UCSD-AML1 (cell line): ENCODE measurements around the gene ISCA2.

Experiments
- DNase-seq: peaks from one replicate; lab custom pipeline; 2025; ENCODE audit not compliant: unreplicated experiment; lab: John Stamatoyannopoulos, UW

ISCA2 gene

DNA sequence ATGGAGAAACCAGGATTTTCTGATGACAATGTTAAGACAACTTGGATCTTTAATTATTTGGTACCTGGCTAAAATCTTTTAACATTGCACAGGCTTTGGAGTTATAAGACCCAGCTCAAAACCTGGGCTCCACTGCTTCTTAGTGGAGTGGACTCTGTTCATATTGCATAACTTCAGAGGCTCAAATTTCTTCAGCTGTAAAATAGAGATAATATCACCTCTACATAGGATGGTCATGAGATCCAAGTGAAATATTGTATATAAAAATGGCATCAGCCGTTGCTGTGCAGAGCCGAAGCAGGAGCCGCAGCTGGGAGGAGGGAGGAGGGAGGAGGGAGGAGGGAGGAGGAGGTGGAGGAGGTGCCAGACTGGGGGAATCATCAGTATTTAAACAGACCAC lies 11.0 kb upstream of the ISCA2 start:
- no peak for DNase-seq

DNA sequence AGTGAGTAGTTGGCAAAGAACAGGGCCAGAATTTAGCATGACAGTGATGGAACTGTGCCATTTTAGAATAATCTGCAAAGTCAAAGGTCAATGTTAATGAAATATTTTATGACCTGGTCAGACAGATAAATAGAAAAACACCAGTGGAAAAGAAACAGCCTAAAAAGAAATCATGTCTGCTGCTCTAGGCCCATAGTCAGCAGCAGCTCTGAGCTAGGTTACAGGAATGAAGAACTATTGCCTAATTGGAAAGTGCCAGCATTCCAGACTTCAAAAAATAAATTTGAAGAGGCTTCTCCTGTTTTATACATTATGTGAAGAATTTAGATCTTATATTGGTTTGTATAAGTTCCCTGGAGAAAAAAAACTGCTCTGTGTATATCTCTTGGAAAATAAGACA lies 10.2 kb upstream of the ISCA2 start:
- DNase-seq, result no peak

DNA sequence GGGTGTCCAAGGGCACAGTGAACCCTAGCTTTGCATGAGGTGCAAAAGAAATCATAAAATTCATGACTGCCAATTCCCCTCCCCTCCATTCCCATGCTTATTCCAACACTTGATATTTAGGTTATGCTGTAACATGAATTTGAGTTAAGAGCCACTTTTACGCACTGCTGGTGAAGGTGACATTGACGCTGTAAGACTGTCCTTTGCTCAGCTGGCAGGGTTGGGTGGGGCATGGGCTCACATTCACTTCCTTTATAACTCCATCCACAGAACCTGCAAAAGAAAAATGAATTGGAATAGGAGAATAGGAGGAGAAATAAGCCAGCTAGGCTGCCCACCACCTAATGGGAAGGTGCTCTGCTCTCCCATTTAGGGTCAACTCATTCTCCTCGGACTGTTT lies 7.4 kb upstream of the ISCA2 start:
- no peak for DNase-seq

DNA sequence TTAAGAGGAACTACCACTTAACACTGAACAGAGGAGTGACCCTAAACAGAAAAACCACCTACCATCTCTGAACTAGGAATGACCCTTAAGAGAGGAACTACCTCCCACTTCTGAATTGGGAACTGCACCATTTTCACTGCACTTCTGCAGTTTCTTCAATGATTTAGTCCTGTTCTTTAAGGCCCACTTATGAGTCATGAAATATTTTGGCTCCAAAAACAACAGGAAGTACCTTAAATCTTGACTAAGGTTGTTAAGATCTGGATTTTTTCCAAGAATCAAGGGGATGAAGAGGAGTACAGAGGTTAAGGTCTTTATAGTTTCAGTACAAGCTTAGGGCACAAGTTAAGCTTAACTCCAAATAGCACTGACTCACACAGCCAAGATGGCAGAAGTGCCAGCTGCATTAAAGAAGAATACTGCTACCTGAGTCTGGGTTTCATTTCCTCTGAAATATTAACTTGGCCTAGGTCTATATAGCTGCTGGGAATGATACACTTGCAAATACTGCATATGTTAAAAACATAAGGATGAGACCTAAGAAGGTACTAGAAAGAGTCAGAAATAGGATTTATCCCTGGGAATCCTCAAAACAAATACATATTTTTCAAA lies 4.7 kb upstream of the ISCA2 start:
- DNase-seq, result no peak

DNA sequence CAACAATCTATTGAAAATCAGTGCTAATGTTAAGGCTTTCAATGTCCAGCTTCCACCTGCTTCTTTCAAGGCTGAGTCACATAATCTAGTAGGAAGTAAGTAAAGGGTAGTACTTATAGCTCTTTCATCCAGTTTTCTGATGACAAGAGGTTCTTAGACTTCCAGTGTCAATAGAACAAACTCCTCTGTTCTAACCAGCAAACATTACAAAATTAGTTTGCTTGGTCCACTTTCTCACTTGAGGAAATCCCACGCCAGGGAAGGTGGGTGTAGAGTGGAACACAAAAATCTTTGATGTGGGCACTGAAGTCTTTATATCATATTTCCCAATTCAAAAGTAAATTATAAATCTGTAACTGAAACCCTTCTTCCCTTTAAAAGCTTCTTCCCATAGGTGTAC lies 3.1 kb upstream of the ISCA2 start:
- DNase-seq, result no peak

DNA sequence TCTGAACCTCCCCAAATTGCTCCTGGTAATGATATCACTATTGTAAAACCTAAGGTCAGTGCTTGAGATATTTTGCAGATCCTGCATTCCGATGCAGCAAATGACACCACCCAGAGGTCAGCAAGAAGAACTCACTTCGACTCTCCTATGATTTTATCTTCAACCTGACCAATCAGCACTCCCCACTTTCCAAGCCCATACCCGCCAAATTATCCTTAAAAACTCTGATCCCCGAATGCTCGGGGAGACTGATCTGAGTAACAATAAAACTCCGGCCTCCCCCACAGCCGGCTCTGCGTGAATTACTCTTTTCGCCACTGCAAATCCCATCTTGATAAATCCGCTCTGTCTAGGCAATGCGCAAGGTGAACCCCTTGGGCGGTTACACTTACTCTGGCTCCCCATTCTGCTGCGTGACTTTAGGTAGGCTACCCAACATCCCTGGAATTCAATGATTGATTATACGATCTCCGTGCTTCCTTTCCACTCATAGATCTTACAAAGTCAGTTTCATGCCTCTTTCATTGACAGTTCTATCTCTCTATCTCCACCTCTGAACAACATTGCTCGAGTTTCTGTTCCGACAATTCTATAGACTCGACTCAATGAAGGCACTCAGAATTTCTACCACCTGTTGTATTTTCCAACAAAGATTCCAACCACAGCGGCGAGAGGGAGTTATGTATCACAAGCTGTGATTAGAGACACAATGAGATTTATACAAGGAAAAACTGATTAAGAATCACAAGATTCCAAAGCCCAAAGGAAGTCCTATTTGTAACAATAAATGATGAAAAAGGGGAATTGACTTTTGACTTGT lies 1.4 kb upstream of the ISCA2 start:
- DNase-seq, result no peak

DNA sequence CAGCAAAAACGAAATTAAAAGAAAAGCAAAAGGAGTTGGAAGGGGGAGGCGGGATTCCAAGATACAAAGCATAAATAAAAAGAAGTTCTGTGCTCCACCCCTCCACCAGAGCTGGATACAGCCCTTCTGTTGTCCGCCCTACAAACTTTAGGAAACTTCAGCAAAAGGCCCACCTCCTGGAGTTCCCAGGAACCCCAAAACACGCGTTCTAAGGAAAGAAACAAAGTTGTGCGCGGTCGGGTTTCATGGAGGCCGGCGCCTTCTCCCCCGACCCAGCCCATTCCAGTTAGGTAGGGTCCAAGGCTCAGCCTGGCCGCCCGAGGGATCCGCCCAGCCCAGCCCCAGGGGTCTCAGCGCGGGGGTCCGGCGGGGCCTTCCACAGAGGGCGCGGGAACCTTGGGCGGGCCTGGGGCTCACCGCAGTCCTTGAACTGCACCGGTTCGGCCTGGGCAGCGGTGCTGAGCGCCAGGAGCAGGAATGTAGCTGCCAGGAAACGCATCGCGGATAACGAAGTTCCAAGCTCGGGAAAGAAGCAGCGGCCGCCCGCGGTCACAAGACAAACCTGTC lies 706 bp upstream of the ISCA2 start, which contains the start of gene NPC2:
Gene NPC2, minus strand, starts transcription at position 530 of the 567 bp plus-strand sequence. Its CDS starts 31 bp downstream, at position 499.
- no peak for DNase-seq

DNA sequence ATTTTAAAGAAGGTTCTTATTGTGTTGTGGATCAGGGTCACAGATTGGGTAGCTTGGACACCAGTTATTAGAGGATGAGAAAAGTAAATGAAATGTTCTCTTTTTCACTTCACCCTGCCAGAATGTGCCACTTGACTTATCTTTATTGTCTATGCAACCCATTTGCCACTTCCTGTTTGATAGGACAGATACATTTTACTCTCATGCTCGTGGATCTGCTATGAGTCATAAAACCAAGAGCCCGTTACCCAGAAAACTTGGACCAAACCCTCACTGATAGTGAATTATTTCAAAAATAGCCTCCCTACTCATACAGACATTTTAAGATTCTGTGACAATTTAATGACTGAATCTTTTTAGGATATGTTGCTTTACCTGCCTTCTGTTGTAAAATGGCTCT lies 1.8 kb downstream of the ISCA2 start:
- DNase-seq, result no peak

DNA sequence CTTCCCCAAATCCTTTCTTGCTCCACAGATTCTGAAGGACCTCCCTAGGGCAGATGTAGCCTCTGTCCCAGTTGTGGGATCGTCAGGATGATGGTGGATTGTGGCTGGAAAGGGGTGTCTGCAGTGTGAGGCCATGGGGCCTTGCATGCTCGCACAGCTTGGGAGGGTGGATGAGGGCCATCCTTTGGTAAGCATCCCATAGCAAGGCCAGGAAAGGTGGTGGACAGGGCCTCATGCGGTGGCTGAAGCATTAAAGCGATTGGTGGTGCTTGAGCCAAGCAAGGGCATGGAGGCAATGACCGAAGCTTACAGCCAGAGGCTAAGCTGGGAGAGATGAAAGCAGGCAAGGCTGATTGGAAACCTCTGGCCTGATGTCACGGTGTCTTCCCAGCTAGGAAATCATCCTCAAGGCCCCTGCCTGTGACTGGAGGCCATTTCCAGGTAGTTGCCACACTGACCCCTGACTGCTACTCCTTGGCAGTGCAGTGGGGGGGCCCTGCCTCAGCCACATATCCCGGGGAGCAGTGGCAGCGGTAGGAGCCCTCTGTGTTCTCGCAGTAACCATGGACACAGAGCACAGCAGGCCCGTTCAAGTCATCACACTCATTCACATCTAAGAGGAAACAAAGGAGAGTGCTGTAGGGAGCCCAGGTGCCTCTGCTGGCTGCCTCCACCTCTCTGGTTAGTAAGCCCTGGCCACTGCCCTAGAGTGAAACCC lies 7.0 kb downstream of the ISCA2 start:
- DNase-seq, result no peak

DNA sequence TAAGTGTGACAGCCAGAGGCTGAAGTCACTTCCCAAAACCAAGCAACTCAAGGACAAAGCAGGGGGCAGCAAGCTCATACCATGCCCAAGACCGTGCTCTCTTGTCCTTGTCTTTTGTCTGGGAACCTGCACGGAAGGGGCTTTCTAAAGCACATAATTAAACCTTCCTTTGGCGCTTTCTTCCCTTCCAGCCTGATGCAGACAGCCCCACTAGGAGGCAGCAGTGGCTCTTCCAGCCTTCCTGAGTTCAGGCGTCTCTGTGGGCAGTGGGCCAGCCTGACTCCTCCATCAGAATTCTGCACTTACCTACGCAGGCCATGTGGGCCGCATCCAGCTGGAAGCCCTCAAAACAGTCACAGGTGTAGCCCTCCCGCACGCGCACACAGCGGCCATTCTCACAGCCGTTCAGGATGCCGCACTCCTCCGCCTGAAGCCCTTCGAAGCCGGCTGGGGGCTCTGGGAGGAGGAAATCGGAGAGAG lies 7.6 kb downstream of the ISCA2 start:
- DNase-seq, result peak; percentile 43

DNA sequence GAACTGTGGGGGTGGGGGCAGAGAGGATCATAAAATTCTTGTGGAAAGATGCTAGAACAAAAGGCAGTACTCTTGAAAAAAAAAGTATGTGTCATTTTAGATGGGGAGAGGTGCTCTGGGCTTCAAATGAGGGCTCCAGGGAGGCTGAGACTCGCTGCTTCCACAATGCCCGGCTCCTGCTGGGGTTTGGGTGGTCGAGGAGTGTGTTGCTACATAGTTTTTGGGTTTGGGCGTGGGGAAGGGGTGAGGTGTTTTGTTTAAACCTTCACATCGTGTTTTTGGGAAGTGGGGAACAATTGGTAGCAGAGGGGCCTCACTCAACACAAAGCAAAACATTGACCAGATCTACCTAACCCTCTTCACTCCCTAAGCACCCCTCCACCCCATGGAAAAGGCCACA lies 8.1 kb downstream of the ISCA2 start:
- no peak for DNase-seq

DNA sequence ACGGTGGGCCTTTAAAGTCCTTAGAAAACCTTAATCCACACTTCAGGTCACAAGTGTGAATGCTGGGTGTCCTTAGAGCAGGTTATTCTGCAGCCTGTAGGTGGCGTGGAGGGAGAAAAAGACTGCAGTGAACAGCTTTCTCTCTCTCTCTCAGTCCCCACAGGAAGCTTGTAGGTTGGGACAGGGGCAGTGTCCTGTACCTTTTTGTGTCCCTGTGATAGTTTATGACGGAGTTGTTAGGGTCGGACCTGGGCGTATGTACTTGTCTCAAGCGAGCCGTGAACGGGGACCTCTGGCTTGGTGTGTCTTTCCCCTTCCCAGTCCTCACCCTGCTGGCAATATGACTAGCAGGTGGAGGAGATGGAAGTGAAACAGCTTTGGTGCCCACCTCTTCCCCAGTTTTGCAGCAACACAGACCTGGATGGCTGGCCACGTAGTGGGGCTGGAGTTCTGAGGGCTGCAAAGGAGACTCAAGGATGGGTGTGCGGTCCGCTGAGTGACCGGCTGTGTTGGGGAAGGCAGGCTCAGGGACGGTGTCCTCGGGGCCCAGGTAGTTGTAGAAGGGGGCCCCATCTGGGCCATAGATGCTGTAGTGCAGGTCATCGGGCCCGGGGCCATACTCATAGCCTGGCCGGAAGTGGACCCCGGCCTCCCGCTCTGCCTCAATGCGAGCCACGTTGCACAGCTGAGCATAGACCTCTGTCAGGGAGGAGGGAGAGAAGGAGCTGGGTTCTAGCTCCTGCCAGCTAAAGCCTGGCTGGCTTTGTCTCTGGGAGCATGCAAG lies 8.9 kb downstream of the ISCA2 start:
- DNase-seq, result peak; percentile 36

DNA sequence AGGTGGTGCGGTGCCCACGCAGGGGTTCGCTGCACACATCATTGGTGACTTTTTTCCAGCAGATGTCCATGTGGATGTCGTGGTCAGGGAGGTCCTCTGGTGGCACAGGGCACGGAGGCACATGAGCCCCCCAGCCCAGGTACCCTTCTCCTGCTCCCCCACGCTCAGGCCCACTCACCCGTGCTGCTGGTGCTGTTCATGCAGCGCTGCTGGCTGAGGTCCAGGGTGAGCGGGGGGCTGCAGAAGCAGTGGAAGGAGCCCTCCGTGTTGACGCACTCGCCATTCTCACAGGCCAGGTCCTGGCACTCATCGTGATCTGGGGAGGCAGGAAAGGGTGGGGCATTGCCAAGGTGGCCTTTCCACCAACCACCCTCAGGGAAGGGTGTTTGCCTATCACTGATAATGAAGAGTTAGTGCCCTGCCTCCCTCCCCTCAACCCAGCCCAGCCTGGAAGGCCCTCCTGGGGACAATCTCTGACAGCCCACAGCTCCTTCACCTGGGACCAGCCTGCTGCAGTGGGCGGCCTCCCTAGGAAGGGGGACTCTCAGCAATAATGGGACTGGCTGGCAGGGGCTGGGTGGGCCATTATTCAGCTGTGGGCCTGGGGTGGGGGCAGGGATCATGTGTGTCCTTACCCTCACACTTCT lies 9.8 kb downstream of the ISCA2 start:
- no peak for DNase-seq

DNA sequence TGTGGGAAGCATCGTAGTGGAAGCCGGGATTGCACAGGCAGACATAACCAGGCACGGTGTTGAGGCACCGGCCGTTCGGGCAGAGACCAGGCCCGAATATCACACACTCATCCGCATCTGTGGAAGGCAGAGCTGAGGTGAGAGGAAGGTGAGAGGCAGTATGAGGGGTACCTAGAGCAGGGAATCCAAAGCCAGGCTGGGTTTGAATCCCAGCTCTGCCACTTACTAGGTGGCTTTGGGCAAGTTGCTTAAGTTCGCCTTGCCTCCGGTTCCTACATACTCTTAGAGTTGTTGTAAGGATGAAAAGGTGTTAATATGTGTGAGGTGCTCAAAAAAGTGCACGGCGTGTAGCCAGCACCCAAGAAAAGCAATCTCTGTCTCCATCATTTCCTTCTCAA lies 10.4 kb downstream of the ISCA2 start:
- no peak for DNase-seq

DNA sequence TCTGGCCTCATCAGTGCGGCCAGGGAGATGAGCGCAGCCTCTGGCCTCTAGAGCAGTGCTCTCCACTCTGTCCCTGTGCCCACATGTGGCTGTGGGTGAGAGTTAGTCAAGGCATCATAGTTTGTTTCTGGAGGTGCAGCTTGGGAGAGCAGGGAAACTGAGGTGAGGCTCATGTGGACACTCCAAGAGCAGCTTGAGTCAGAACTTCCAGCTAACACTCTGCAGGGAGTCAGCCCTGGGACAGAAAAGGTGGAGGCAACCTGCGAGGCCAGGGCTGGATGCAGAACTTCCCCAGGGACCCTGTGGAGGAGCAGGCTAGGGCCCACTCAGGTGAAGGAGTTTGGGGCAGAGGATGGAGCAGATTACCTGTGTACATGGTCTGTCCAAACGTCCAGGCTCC lies 10.8 kb downstream of the ISCA2 start:
- no peak for DNase-seq

DNA sequence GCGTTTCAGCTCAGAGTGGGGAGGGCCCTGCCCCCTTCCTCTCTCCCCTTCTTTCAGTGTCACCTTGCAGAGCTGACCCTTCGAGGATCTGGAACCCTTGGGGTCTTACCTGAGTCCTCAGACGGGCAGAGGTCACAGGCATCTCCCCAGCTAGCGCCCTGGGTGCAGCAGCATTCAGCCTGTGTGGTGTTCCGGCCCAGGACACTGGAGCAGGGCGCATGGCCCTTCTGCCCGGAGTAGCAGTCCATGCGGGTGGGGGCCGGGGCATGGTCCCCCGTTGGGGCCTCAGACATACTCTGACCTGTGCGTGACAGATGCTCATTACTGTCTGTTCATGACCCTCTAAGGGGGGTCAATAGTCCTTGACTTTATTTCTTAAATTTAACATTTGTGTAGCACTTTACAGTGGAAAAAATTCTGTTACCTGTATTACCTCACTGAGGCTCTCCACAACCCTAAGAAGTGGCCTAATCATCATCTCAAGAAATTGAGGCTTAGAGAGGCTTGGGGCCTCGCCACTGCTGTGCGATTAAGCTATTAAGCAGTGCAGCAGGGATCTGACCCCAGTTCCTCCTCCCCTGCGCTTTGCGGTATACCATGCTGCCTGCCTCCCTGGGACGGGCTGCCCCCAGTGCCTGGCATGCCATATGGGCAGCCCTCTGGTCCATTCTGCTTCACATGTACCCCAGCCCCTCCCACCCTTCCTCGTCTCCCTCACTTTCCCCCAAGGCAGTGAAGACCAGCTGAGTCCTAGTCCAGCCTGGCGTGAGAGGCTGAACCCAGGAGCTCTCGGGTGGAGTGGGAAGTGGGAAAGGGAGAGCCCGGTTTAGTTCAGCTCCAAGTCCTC lies 11.5 kb downstream of the ISCA2 start:
- no peak for DNase-seq

DNA sequence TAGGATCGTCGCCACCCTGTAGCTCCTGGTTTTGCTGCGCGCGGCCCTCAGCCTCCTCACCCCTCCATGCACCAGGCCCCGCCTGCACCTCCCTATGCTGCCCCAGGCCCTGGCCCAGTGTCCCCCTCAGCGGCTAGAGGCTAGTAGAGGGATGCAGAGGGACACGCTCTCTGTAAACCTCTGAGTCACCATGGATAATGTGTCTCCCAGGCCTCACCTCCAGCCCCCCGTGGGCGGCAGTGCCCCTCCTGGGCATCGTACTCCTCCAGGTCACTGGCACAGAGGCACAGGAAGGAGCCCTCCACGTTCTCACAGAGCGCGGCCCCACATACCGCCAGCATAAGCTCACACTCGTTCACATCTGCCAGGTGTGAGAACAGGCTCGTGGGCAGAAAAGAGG lies 12.3 kb downstream of the ISCA2 start:
- no peak for DNase-seq

DNA sequence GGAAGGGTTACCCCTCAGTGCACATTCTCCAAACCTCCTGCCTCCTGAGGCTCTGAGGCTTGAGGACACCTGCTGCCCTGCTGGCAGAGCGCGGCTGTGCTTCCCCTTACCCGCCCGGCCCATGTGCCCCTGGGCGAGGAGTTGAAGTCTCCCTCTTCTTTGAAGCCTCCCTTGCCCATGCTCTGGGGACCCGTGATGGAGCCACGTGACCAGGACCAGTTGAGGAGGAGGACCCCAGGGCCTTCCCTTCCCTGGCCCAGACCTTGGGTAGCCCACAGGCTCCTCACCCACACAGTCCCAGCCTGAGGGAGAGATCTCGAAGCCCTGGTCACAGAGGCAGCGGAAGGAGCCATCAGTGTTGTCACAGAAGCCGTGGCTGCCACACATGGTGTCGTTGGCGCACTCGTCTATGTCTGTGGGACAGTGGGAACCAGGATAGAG lies 12.9 kb downstream of the ISCA2 start:
- no peak for DNase-seq

DNA sequence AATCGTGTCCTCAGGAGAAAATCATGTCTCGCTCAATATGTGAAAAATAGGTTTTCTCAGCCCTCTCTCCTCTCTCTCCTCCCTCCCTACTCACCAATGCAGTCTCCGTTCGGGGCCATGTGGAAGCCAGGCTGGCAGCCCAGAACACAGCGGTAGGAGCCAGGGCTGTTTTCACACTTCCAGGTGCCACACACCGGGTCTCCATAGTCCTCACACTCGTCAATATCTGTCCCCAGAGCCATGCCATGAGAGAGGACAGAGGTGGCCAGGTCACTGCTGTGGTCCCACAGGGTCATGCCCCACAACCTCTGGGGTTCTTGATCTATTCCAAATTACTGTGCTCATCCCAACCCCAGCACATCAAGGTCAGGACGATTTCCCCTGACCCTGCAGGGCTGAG lies 13.5 kb downstream of the ISCA2 start:
- no peak for DNase-seq
